PC-9 (cell line): ENCODE data around the gene DENND6A. TPM values are rescaled to one million over a fixed set of nuclear protein-coding genes. Genes with fewer than 3 reads are reported as not detected.

ENCODE experiments used
- BruUV-seq: library from RNA; stranded (reverse); fragments of 400-500 nt; replicated peaks from 2 replicates; lab custom pipeline; 2021; lab: Mats Ljungman, UMichigan
- CTCF ChIA-PET: fragments of 300-600 bp; sonication (Branson Sonifier 250); formaldehyde crosslinking; loops from one replicate; lab custom pipeline; 2022; ENCODE audit warnings: antibody characterized with exemption; lab: Charles Lee
- POLR2A ChIA-PET: fragments of 300-600 bp; sonication (Branson Sonifier 250); formaldehyde crosslinking; loops from one replicate; lab custom pipeline; 2022; ENCODE audit warnings: antibody characterized with exemption; ENCODE audit not compliant: unreplicated experiment; lab: Charles Lee
- DNase-seq, 2 experiments: peaks; one replicate each; pipeline versions ENCODE4 v3.0.0 to v3.0.0-alpha.2; 2015 to 2022; ENCODE audit warnings: mixed read lengths in 1 of 2
- H2AFZ ChIP-seq: fragments of 200-600 bp; sonication (generic); 2 replicates; pipeline ENCODE4 v1.8.1; 2017; ENCODE audit warnings: antibody characterized with exemption
- H3F3A ChIP-seq: fragments of 200-600 bp; sonication (generic); 2 replicates; pipeline ENCODE4 v1.8.1; 2017; ENCODE audit warnings: antibody characterized with exemption, mild to moderate bottlenecking, low read depth; ENCODE audit not compliant: insufficient read depth
- H3K27ac ChIP-seq: fragments of 200-600 bp; sonication (generic); 2 replicates; pipeline ENCODE4 v1.6.1; 2016; ENCODE audit warnings: mixed run types
- H3K27me3 ChIP-seq: fragments of 200-600 bp; sonication (generic); 2 replicates; pipeline ENCODE4 v1.6.1; 2016; ENCODE audit warnings: low read depth, mixed run types; ENCODE audit not compliant: insufficient read depth
- H3K36me3 ChIP-seq: fragments of 200-600 bp; sonication (generic); 2 replicates; pipeline ENCODE4 v1.6.1; 2016; ENCODE audit warnings: low read depth, mixed run types
- H3K4me1 ChIP-seq: fragments of 200-600 bp; sonication (generic); replicated peaks from 2 replicates; pipeline ENCODE4 v1.6.1; 2016; ENCODE audit warnings: mixed run types; ENCODE audit not compliant: insufficient read depth
- H3K4me2 ChIP-seq: fragments of 200-600 bp; sonication (generic); 2 replicates; pipeline ENCODE4 v1.6.1; 2017; ENCODE audit warnings: mixed run types
- H3K4me3 ChIP-seq: fragments of 200-600 bp; sonication (generic); 2 replicates; pipeline ENCODE4 v1.6.1; 2016; ENCODE audit warnings: mixed run types
- H3K79me2 ChIP-seq: fragments of 200-600 bp; sonication (generic); 2 replicates; pipeline ENCODE4 v1.6.1; 2017; ENCODE audit warnings: low read depth, mixed run types
- H3K9me2 ChIP-seq: fragments of 200-600 bp; sonication (generic); 2 replicates; pipeline ENCODE4 v1.8.1; 2017; ENCODE audit warnings: mild to moderate bottlenecking; ENCODE audit not compliant: insufficient read depth
- H3K9me3 ChIP-seq: fragments of 200-600 bp; sonication (generic); 2 replicates; pipeline ENCODE4 v1.8.1; 2016; ENCODE audit warnings: low read depth; ENCODE audit not compliant: insufficient read depth
- H4K20me1 ChIP-seq: fragments of 200-600 bp; sonication (generic); 2 replicates; pipeline ENCODE4 v1.8.1; 2017; ENCODE audit not compliant: insufficient read depth
- EZH2 ChIP-seq: fragments of 200-600 bp; sonication (generic); IDR thresholded peaks from 2 replicates; pipeline ENCODE4 v1.8.0; 2017; ENCODE audit warnings: antibody characterized with exemption, low read depth
- intact Hi-C: fragments of 100-400 bp; cut with micrococcal nuclease; formaldehyde crosslinking; loops from one replicate; pipeline ENCODE4 v1.10.0; 2022; ENCODE audit not compliant: unreplicated experiment
- total RNA-seq: library from RNA; stranded (reverse); gene quantifications from 2 replicates; pipeline ENCODE4 v1.2.3, GENCODE V29; 2021
- TF ChIP-seq, protein P1 (sequence below): fragments of 200-600 bp; sonication (generic); conservative IDR thresholded peaks from 2 replicates; pipeline ENCODE4 v1.6.1; 2017; ENCODE audit warnings: mixed run types, antibody characterized with exemption, mild to moderate bottlenecking, moderate library complexity

The DENND6A gene
- total RNA-seq, 1 experiment from 2014 or later: 28.2 TPM

DNA sequence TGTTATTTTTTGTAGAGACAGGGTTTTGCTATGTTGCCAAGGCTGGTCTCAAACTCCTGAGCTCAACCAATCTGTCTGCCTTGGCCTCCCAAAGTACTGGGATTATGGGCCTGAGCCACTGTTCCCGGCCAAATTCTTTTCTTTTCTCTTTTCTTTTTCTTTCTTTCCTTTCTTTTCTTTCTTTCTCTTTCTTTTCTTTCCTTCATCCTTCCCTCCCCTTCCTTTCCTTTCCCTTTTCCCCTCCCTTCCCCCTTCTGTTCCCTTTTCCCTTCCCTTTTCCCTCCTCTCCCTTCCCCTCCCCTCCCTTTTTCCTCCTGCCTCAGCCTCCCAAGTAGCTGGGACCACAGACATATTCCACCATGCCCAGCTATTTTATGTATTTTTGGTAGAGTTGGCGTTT is 92.7 kb downstream of the DENND6A start:
- DNase-seq: no peak
- ChIA-PET POLR2A (no interaction called here), CTCF (interaction anchor here (0.6 kb wide), 2 partner anchors 34 to 225 kb away, joined by 9 to 19 read pairs; no protein-coding TSS in a partner anchor)
- Histone ChIP-seq H3K4me3 (no peak overlapping the region), H3K4me2 (no peak overlapping the region), H3K9me3 (no peaks in the 10 kb centered on the region), H3K4me1 (peaks cover 7% of the 10 kb centered on the region; the same call in 1 of the 2 replicates), H3K27me3 (no peaks in the 10 kb centered on the region), H3K9me2 (no peaks in the 10 kb centered on the region), H2AFZ (no peak overlapping the region), H4K20me1 (peaks cover 11% of the 10 kb centered on the region), H3F3A (peaks cover 39% of the 10 kb centered on the region), H3K79me2 (peaks cover 34% of the 10 kb centered on the region), H3K27ac (no peak overlapping the region), H3K36me3 (peaks cover 4% of the 10 kb centered on the region; the same call in 1 of the 2 replicates)
- BruUV-seq: no TSS peak
- TF ChIP-seq EZH2: no peak
- TF ChIP-seq, protein P1, sequence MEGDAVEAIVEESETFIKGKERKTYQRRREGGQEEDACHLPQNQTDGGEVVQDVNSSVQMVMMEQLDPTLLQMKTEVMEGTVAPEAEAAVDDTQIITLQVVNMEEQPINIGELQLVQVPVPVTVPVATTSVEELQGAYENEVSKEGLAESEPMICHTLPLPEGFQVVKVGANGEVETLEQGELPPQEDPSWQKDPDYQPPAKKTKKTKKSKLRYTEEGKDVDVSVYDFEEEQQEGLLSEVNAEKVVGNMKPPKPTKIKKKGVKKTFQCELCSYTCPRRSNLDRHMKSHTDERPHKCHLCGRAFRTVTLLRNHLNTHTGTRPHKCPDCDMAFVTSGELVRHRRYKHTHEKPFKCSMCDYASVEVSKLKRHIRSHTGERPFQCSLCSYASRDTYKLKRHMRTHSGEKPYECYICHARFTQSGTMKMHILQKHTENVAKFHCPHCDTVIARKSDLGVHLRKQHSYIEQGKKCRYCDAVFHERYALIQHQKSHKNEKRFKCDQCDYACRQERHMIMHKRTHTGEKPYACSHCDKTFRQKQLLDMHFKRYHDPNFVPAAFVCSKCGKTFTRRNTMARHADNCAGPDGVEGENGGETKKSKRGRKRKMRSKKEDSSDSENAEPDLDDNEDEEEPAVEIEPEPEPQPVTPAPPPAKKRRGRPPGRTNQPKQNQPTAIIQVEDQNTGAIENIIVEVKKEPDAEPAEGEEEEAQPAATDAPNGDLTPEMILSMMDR: no peak
- intact Hi-C loops: no loop called here

DNA sequence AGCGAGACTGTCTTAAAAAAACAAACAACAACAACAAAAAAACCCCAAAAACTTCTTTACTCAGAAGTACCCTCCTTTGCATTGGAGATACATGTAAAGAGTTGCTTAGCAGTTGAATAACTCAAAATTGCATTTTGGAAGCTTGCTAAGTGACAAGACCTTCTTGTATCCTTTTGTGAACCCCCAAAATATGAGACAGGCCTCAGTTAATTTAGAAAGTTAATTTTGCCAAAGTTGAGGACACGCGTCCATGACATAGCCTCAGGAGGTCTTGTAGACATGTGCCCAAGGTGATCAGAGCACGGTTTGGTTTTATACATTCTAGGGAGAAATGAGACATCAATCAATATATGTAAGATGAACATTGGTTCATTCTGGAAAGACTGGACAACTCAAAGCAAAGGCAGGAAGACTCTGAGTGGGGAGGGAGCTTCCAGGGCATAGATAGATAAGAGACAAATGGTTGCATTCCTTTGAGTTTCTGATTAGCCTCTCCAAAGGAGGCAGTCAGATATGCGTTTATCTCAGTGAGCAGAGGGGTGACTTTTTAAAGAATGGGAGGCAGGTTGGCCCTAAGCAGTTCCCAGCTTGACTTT is 94.0 kb downstream of the DENND6A start:
- H3K79me2 ChIP-seq: peaks cover 48% of the 10 kb centered on the region
- BruUV-seq: no TSS peak
- H3K4me2 ChIP-seq: peak overlapping the region; percentile 82
- H4K20me1 ChIP-seq: peaks cover 24% of the 10 kb centered on the region
- TF ChIP-seq, protein P1: no peak
- TF ChIP-seq EZH2: no peak
- peak overlapping the region; percentile 84; the same call in 1 of the 2 replicates for H2AFZ ChIP-seq
- no peak for DNase-seq
- peak overlapping the region; percentile 80 for H3K4me3 ChIP-seq
- peaks cover 21% of the 10 kb centered on the region for H3K4me1 ChIP-seq
- peak overlapping the region; percentile 97 for H3K27ac ChIP-seq
- H3K9me2 ChIP-seq: no peaks in the 10 kb centered on the region
- POLR2A ChIA-PET: interaction anchor here (0.5 to 0.6 kb wide), 2 partner anchors 167 to 403 kb away, joined by 3 to 6 read pairs; no protein-coding TSS in a partner anchor
- CTCF ChIA-PET: no interaction called here
- H3K27me3 ChIP-seq: no peaks in the 10 kb centered on the region
- H3F3A ChIP-seq: peaks cover 47% of the 10 kb centered on the region
- intact Hi-C loops: no loop called here
- H3K9me3 ChIP-seq: no peaks in the 10 kb centered on the region
- peaks cover 16% of the 10 kb centered on the region; the same call in 1 of the 2 replicates for H3K36me3 ChIP-seq

DNA sequence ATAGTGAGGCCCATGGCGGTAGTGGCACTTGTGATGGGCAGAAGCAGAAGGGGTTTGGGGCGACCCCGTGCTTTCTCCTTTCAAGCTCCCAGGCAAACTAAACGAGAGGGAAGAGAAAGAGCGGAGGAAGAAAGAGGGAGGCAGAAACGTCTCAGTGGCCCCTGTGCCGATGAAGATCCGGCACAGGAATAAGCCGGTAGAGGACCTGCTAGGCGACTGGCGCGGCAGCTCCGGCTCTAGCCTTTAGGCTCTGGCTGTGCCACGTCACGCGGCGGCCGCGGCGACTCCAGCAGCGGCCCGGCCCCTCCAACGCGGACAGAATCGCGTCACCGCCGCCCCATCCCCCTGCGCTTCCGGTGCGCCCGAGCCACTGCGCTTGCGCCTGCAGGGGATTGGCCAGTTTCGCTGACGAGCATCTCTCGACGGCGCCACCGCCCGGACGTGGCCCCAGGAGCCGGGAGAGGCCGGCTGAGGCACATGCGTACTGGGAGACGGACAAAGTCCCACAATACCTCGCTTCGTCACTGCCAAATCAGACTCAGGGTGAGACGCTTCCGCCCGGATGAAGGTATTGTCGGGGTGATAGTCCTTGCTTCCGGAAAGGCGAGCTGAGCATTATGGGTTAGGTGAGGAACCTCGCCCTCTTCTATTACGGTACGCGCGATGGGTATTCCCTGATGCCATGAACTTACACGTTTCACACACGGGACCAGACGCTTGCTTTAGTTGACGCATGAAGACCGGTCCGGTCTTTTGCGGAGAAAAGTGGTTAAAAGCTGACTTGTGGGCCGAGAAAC is 95.6 kb downstream of the DENND6A start, which contains the start of gene ARF4:
ARF4 (minus strand) TSS at position 218 of the 797 bp plus-strand sequence; CDS start at position 14, 204 bp downstream.
- H3K4me3 ChIP-seq: peak within 1 kb of the TSS; percentile 80
- peak within 1 kb of the TSS; percentile 84 for H2AFZ ChIP-seq
- intact Hi-C loops: loop anchor here (1.0 to 2.0 kb wide), 3 partner anchors 41 to 158 kb away; partner anchors contain the start of genes DENND6A and PDE12
- POLR2A ChIA-PET: interaction anchor here (0.7 to 1.4 kb wide), 10 partner anchors 12 to 710 kb away, joined by 3 to 12 read pairs (median 4); partner anchors contain the start of genes DENND6A and PDE12
- H3K36me3 ChIP-seq: peaks cover 19% of the 10 kb centered on the region
- peaks cover 36% of the 10 kb centered on the region for H3K4me1 ChIP-seq
- peaks cover 56% of the 10 kb centered on the region for H3F3A ChIP-seq
- peaks cover 40% of the 10 kb centered on the region for H4K20me1 ChIP-seq
- H3K79me2 ChIP-seq: peaks cover 63% of the 10 kb centered on the region
- CTCF ChIA-PET: interaction anchor here (0.5 kb wide), 1 partner anchor 702 kb away, joined by 3 read pairs; no protein-coding TSS in a partner anchor
- peak; percentile 97 to 99 for DNase-seq
- BruUV-seq: no TSS peak
- H3K27ac ChIP-seq: peak within 1 kb of the TSS; percentile 97
- no peaks in the 10 kb centered on the region for H3K27me3 ChIP-seq
- TF ChIP-seq EZH2: no peak
- TF ChIP-seq, protein P1: no peak; the same call in 1 of the 2 replicates
- H3K9me2 ChIP-seq: no peaks in the 10 kb centered on the region
- peak within 1 kb of the TSS; percentile 98 for H3K4me2 ChIP-seq
- no peaks in the 10 kb centered on the region for H3K9me3 ChIP-seq
